GM19395 (cell line): ENCODE results near the gene UBE2E2.

ENCODE experiments used
- ATAC-seq: cut with Tn5 transposase; IDR thresholded peaks from one replicate; pipeline ENCODE4 v1.9.1; 2021; ENCODE audit warnings: mild to moderate bottlenecking, moderate library complexity; ENCODE audit not compliant: unreplicated experiment

UBE2E2 gene

DNA sequence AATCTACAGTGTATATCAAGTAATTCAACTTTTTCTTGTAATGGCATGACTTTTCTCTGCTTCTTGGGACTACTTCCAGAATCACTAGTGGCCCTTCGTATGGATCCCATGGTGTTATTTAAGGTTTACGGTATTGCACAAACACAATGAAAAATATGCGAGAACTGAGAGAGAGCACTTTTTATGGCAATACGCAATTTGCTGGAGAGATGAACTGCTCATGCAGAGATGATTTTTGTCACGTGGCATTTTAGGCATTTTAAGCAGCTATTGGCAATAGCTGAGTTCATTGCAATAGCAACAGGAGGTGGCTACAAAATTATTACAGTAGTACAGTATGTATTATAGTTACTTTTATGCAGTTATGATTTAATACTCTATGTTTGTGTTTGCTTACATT is 294.0 kb downstream of the UBE2E2 start:
- no peak for ATAC-seq

- no peak for ATAC-seq
These were observed 298.2 kb downstream of the UBE2E2 start for GRCh38 chr3:23501201-23501802.

DNA sequence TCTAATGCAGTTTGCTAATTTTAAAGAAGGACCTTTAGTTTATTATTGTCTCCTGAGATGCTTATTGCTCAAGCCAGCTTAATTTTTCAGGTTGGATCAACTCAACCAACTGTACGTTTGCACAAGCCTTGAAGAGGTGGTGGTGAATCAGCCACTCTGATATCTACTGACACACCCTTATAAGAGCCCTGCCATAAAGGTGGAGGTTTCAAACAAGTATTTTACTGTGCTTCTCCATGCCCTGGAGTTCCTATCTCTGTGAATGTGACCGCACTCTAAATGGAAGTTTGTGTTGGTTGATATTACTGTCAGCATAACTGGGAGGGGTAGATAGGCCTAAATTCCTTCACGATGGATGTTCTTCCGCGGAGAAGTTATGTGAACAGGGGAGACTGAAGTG is 305.3 kb downstream of the UBE2E2 start:
- no peak for ATAC-seq

GRCh38 chr3:23518441-23518840 is 315.3 kb downstream of the UBE2E2 start:
- ATAC-seq, result no peak

DNA sequence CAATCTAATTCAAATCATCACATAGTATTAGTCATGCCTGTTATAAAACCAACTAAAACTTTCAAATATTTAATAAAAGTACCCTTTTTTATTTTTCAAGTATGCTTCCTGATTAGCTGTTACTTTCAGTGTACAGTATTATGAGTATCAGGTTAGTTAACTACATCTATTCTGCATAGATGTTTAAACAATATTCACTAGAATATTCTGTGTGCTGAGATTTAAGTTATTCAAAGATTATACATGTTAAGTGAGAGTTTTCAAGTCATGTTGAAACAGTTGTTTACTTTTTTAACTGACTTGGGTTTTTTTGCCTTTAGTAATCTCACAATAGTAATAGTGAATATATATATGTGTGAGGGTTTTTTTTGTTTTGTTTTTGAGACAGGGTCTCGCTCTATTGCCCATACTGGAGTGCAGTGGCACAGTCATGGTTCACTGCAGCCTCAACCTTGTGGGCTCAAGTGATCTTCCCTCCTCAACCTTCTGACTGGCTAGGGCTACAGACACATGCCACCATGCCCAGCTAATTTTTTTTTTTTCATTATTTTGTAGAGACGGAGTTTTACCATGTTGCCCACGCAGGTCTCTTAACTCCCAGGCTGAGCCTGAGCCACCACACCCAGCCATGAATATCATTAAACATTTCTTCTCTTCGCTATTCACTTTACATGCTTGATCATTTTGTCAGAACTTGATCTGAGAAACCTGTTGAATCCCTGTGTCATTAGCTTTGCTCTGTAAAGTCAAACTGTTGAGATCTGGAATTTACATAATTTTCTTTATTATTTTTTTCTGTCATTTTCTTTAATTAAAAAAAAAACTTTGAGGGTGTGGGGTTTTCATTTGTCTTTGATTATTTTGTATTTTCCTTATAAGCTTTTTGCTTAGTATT is 316.4 kb downstream of the UBE2E2 start:
- ATAC-seq, result peak; percentile 71

GRCh38 chr3:23527326-23527725 is 324.2 kb downstream of the UBE2E2 start:
- no peak for ATAC-seq

- ATAC-seq, result no peak
These were observed 330.5 kb downstream of the UBE2E2 start for GRCh38 chr3:23533596-23533995.

DNA sequence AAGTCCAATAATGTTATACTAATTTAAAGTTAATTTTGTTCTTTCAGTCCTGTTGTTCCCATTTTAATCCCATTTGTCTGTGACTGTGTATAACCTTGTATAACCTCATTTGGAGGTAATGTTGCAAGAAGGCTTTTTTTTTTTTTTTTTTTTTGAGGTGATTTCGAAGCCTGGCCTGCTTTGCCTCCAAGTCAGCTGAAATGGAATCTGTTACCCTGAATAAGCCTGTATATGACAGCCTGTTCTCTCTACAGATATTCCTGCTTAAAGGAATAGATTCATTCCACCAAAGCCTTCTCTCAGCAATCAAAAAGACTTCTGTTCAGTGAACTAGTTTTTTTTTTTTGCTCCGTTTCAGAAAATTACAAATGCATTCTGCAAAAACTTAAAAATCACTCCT is 330.9 kb downstream of the UBE2E2 start:
- no peak for ATAC-seq

DNA sequence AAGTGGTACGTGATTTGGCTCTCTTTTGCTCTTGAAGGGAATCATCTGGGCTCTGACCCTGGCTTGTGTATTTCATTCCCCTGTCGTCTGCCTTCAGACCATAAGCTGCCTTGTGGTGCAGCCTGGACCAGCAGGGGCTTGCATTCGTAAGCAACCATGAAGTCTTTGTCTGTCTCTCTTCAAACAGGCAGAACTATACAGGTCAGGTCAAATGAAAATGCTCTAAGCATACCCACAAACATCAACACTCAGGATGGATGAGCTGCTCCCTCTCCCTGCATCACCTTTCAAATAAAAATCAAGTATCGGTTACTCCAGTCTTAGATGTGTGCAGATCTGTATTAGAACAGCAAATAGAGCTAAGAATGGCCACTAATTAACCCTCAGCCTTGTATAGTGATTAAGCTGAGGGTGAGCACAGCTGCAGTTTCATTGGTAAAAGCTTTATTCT is 334.0 kb downstream of the UBE2E2 start:
- no peak for ATAC-seq

- no peak for ATAC-seq
These were observed 336.1 kb downstream of the UBE2E2 start for GRCh38 chr3:23539185-23539584.

DNA sequence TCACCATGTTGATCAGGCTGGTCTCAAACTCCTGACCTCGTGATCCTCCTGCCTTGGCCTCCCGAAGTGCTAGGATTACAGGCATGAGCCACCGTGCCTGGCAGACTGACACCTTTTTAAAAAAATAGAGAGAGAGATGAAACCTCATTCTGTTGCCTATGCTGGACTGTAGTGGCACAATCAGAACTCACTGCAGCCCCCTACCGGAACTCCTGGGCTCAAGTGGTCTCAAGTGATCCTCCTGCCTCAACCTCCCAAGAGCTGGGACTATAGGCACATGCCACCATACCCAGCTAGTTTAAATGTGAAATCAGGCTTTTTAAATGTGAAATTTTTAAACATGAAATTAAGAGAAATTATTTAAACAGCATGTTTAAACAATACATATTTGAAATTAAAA is 337.5 kb downstream of the UBE2E2 start:
- ATAC-seq, result no peak

- ATAC-seq, result no peak
These were observed 339.0 kb downstream of the UBE2E2 start for GRCh38 chr3:23542079-23542478.

- no peak for ATAC-seq
These were observed 343.1 kb downstream of the UBE2E2 start for GRCh38 chr3:23546181-23546580.

DNA sequence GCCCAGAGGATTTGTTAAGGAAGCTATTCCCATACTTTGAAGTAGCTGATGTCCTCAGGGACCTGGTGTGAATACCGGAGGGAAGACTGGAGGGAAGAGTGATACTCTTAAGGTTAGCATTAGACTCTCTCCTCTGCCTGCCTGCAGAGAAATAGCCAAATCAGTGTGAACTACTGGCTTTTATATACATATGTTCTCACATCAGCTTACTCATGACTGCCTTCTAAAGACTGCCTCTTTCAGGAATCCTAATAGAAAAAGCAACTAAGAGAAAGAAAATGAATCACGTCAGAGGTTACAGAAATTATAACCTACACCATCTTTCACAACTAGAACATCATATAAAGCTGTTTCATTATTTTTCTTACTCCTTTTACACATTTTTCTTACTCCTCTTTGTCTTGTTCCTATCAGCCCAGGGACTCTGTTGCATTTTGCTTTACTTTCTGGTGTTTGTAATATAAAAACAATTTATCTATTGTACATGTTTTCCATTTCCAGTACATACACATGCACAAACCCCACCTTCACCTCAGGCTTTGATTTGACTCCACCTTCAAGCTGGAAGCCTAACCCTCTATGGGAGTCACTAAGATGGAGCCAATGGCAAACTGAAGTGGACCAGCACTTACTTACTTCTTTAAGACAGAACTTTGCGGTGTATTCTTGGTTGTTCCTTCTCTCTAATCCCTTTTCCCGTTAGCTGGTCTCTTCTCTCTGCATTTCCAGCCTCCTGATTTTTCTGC is 345.0 kb downstream of the UBE2E2 start:
- no peak for ATAC-seq

DNA sequence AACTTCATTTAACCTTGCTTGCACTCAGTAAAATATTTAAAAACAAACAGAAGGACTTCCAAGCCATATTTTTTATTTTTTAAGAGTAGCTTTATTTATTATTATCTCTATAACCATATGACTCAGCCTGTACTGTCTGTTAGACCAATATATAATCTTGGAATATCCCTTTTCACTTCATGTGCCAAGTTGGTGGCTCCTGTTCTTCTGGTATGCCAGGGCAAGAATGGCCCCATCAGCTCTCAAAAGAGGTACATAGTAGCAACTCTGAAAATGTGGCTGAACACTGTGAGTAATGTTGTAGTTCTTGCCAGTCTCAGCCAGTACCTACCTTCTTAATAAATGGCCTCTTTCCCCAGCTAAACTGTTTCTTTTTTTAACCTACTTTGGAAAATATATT is 345.6 kb downstream of the UBE2E2 start:
- no peak for ATAC-seq

- ATAC-seq, result no peak
These were observed 346.2 kb downstream of the UBE2E2 start for GRCh38 chr3:23549148-23549910.

GRCh38 chr3:23550402-23550801 is 347.3 kb downstream of the UBE2E2 start:
- peak; percentile 87 for ATAC-seq

DNA sequence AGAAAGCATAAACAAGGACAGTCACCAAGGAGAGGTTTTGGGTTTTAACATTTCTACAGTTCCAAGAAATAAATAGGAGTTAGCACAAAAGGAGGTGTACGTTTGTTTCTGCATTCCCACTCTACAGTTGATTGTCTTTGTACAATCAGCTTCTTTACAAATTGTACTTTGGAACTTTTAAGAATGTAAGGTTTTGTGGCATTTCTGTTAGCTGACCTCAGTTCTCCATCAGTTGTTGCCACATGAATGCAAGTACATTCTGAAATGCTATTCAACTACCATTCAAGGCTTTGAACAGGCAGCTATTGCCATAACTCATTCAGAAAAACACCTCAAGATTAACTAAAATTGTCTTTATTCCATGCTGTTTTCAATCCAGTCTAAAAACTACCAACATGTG is 349.4 kb downstream of the UBE2E2 start:
- no peak for ATAC-seq

GRCh38 chr3:23553353-23553752 is 350.2 kb downstream of the UBE2E2 start:
- ATAC-seq, result peak; percentile 53

GRCh38 chr3:23565041-23565775 is 362.1 kb downstream of the UBE2E2 start:
- ATAC-seq, result no peak
